Esophagus muscularis mucosa (tissue), 4 donors: Measurements from ENCODE around the gene GPA33. TPM values are rescaled to one million over a fixed set of nuclear protein-coding genes. Genes with fewer than 3 reads are reported as not detected.

Experiments
- DNase-seq: peaks from one replicate; pipeline ENCODE4 v3.0.0-alpha.2; 2017; ENCODE audit errors: extremely low spot score
- H3K27ac ChIP-seq, 4 donors: fragments of 200-600 bp; sonication (generic); replicated peaks in 1 of 4; 1 replicate in 3 of 4; 2 replicates in 1 of 4; pipeline ENCODE4 v1.5.1; 2016 to 2019; ENCODE audit warnings: mild to moderate bottlenecking in 1 of 4
- H3K27me3 ChIP-seq, 4 donors: fragments of 200-600 bp; sonication (generic); one replicate each; pipeline versions ENCODE4 v1.5.1 to v1.6.0; 2016 to 2019
- H3K36me3 ChIP-seq, 4 donors: fragments of 200-600 bp; sonication (generic); one replicate each; pipeline ENCODE4 v1.5.1; 2016 to 2019
- H3K4me1 ChIP-seq, 4 donors: fragments of 200-600 bp; sonication (generic); one replicate each; pipeline ENCODE4 v1.5.1; 2016 to 2019
- H3K4me3 ChIP-seq, 4 donors: fragments of 200-600 bp; sonication (generic); 1 replicate in 2 of 4; 2 replicates in 2 of 4; pipeline ENCODE4 v1.5.1; 2016 to 2019; ENCODE audit warnings: mild to moderate bottlenecking in 4 of 4, moderate library complexity in 1 of 4
- H3K9me3 ChIP-seq, 4 donors: fragments of 200-600 bp; sonication (generic); 1 replicate in 3 of 4; 2 replicates in 1 of 4; pipeline ENCODE4 v1.5.1; 2016 to 2019
- EP300 ChIP-seq: sonication (generic); formaldehyde crosslinking; IDR thresholded peaks from one replicate; pipeline ENCODE4 v1.6.1; 2017; ENCODE audit warnings: antibody characterized with exemption
- POLR2A ChIP-seq: fragments of 450-650 bp; IDR thresholded peaks from one replicate; pipeline ENCODE4 v1.6.1; 2017; ENCODE audit warnings: antibody characterized with exemption, moderate library complexity, mild to moderate bottlenecking, low read depth
- POLR2AphosphoS5 ChIP-seq, 2 donors: sonication (generic); formaldehyde crosslinking; IDR thresholded peaks; one replicate each; pipeline ENCODE4 v1.6.1; 2017; ENCODE audit warnings: antibody characterized with exemption in 2 of 2
- whole genome bisulfite sequencing: methylation state at CpG from one replicate; pipeline ENCODE4 v1.1.5; 2018; 5-methylcytosine and 5-hydroxymethylcytosine counted together
- intact Hi-C: fragments of 100-400 bp; cut with DNase I; formaldehyde crosslinking; loops from one replicate; pipeline ENCODE4 v1.15.1; 2023
- total RNA-seq, 4 donors: library from RNA; depleted of rRNA; stranded (reverse); fragments of >200 nt; gene quantifications; one replicate each; pipeline versions ENCODE4 v1.1.0 to v1.2.1, GENCODE V29; 2016
- TF ChIP-seq, protein P1 (sequence below), 3 experiments: fragments of 200-600 bp in 2 of 3; fragments of 450-650 bp in 1 of 3; sonication (generic) in 2 of 3; IDR thresholded peaks; one replicate each; pipeline ENCODE4 v1.5.1; 2017 to 2019; ENCODE audit warnings: antibody characterized with exemption in 3 of 3, mild to moderate bottlenecking in 2 of 3, moderate library complexity in 1 of 3

Gene GPA33
- total RNA-seq, 4 donors from 2014 or later = 0.57 TPM; not detected in 3

DNA sequence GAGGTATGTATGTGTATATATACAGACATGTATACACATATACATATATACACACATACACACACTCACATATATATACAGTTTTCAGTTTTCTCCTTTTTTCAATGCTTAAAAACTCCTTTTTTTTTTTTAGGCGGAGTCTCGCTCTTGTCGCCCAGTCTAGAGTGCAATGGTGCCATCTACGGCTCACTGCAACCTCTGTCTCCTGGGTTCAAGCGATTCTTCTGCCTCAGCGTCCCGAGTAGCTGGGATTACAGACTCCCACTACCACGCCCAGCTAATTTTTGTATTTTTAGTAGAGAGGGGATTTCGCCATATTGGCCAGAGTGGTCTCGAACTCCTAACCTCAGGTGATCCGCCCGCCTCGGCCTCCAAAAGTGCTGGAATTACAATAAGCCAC lies 30.7 kb upstream of the GPA33 start:
- TF ChIP-seq, protein P1, sequence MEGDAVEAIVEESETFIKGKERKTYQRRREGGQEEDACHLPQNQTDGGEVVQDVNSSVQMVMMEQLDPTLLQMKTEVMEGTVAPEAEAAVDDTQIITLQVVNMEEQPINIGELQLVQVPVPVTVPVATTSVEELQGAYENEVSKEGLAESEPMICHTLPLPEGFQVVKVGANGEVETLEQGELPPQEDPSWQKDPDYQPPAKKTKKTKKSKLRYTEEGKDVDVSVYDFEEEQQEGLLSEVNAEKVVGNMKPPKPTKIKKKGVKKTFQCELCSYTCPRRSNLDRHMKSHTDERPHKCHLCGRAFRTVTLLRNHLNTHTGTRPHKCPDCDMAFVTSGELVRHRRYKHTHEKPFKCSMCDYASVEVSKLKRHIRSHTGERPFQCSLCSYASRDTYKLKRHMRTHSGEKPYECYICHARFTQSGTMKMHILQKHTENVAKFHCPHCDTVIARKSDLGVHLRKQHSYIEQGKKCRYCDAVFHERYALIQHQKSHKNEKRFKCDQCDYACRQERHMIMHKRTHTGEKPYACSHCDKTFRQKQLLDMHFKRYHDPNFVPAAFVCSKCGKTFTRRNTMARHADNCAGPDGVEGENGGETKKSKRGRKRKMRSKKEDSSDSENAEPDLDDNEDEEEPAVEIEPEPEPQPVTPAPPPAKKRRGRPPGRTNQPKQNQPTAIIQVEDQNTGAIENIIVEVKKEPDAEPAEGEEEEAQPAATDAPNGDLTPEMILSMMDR (IDR thresholded peaks at IDR 0.05) = no peak
- TF ChIP-seq POLR2A (no peak), POLR2AphosphoS5 (IDR thresholded peaks at IDR 0.05) (no peak), EP300 (no peak)
- DNase-seq = peak; percentile 72
- WGBS = 48% methylated on average over 13 of the region's 13 CpGs
- Histone ChIP-seq H3K9me3 (no peaks in the 10 kb centered on the region), H3K4me1 (peaks cover 5 to 13% (median 10%) of the 10 kb centered on the region in 4 donors), H3K4me3 (peak overlapping the region; percentile 45 to 50 (median 46)), H3K36me3 (peaks cover 0 to 61% (median 0%) of the 10 kb centered on the region in 4 donors), H3K27ac (no peak overlapping the region), H3K27me3 (peaks cover 0 to 33% (median 0%) of the 10 kb centered on the region in 4 donors)
- intact Hi-C loops = no loop called here

DNA sequence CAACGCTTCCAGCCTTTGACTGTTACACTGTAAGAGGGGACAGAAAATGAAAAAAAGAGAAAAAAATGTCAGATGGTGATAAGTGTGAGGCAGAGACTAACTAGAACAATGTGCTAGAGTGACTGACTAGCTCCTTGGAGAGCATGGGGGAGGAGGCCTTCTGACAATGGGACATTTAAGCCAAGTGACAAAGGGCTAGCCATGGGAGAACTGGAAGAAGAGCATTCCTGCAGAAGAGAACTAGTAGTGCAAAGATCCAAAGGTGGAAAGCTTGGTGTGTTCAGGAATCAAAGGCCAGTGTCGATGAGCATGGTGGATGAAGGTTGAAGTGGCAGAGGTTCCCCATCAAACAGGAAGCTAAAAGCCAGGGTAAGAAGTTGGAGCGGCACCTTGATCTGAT lies 29.5 kb upstream of the GPA33 start:
- Histone ChIP-seq H3K4me1 (peaks cover 5 to 13% (median 10%) of the 10 kb centered on the region in 4 donors), H3K9me3 (no peaks in the 10 kb centered on the region), H3K36me3 (peaks cover 0 to 58% (median 0%) of the 10 kb centered on the region in 4 donors), H3K27me3 (peaks cover 0 to 38% (median 0%) of the 10 kb centered on the region in 4 donors), H3K27ac (no peak overlapping the region), H3K4me3 (no peak overlapping the region)
- TF ChIP-seq EP300 = no peak
- TF ChIP-seq POLR2A = no peak
- TF ChIP-seq POLR2AphosphoS5 (IDR thresholded peaks at IDR 0.05) = no peak
- TF ChIP-seq, protein P1 (IDR thresholded peaks at IDR 0.05) = no peak
- intact Hi-C loops = no loop called here
- no peak for DNase-seq
- 98% methylated on average over 3 of the region's 3 CpGs for WGBS

DNA sequence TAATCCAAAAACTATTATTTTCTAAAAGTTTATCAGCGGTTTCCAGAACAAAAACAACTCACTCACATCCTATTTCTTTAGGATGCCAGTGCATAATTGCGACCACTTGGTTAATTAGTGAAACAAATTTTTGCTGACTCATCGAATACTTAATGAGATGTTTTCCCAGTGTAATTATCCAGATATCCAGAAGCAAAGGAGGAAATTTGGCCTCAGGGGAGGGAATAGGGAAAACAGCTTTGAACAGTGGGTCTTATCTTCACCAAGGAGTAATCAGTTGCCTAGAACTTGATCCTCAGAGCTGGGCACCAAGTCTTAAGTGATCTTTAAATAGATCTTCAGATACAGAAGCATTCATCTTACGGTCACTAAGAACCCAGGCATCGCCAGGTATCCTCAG lies 28.0 kb upstream of the GPA33 start:
- no peaks in the 10 kb centered on the region for H3K9me3 ChIP-seq
- H3K36me3 ChIP-seq = peaks cover 0 to 56% (median 0%) of the 10 kb centered on the region in 4 donors

DNA sequence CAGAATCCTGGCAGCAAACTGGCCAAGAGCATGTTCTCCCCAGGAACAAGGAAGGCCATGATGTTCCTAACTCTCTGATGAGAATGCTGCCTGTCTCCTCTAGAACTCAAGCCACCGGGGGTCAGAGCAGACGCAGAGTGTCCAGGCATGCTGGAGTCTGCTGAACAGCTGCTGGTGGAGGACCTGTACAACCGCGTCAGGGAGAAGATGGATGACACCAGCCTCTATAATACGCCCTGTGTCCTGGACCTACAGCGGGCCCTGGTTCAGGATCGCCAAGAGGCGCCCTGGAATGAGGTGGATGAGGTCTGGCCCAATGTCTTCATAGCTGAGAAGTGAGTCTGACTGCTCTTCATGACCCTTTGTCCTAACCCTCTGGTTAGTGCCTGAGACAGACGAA lies 27.0 kb upstream of the GPA33 start:
- Histone ChIP-seq H3K9me3 (no peaks in the 10 kb centered on the region), H3K27ac (no peak overlapping the region), H3K27me3 (peaks cover 0 to 38% (median 0%) of the 10 kb centered on the region in 4 donors), H3K4me3 (no peak overlapping the region), H3K36me3 (peaks cover 0 to 49% (median 0%) of the 10 kb centered on the region in 4 donors), H3K4me1 (peaks cover 5 to 13% (median 10%) of the 10 kb centered on the region in 4 donors)
- no peak for DNase-seq
- TF ChIP-seq EP300 = no peak
- TF ChIP-seq, protein P1 (IDR thresholded peaks at IDR 0.05) = no peak
- TF ChIP-seq POLR2AphosphoS5 (IDR thresholded peaks at IDR 0.05) = no peak
- TF ChIP-seq POLR2A = no peak
- intact Hi-C loops = no loop called here
- WGBS = no CpG with 5 or more reads among the region's 9 CpGs

More for the DNA sequence above, 28.0 kb upstream of the GPA33 start:
- TF ChIP-seq, protein P1 (IDR thresholded peaks at IDR 0.05) = no peak
- no peak for TF ChIP-seq EP300
- no peak for TF ChIP-seq POLR2AphosphoS5 (IDR thresholded peaks at IDR 0.05)
- no peak for TF ChIP-seq POLR2A
- Histone ChIP-seq H3K4me1 (peaks cover 5 to 13% (median 10%) of the 10 kb centered on the region in 4 donors), H3K4me3 (no peak overlapping the region), H3K27ac (no peak overlapping the region), H3K27me3 (peaks cover 0 to 38% (median 0%) of the 10 kb centered on the region in 4 donors)
- intact Hi-C loops = no loop called here
- no peak for DNase-seq
- WGBS = 93% methylated on average over 5 of the region's 5 CpGs

DNA sequence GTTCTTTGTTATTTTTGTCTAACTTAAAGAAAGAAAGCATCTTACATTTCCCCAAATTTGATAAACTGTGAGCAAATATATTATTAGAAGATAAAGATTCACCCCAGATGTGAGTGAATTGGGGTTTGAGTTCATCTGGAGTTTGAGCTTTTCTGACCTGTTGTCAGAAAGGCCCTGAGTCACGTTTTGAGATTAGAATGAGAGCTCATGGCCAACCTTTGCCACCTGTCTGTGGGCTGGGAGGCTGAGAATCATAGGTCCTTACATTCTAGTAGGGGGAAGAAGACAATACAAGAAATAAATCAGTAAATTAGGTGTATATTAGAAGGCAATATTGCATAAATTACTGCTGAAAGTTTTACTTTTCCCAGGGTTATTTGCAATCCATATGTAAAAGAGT lies 26.0 kb upstream of the GPA33 start:
- intact Hi-C loops = no loop called here
- no peak overlapping the region for H3K27ac ChIP-seq
- H3K4me3 ChIP-seq = no peak overlapping the region
- peaks cover 0 to 44% (median 0%) of the 10 kb centered on the region in 4 donors for H3K36me3 ChIP-seq
- peaks cover 2 to 4% (median 4%) of the 10 kb centered on the region in 4 donors for H3K4me1 ChIP-seq
- peaks cover 0 to 33% (median 0%) of the 10 kb centered on the region in 4 donors for H3K27me3 ChIP-seq
- TF ChIP-seq POLR2A (no peak), EP300 (no peak)
- H3K9me3 ChIP-seq = no peaks in the 10 kb centered on the region
- WGBS = 75% methylated on average over 1 of the region's 1 CpG
- no peak for DNase-seq
